H54 (cell line): ENCODE results near the gene NBL1.
"Not testable (repeated sequence)": the region's sequence is repeated elsewhere in the genome, so short reads cannot be mapped to it uniquely, and the experiment has no call there.

ENCODE experiments used
- DNase-seq: peaks from one replicate; pipeline ENCODE4 v3.0.0; 2011; ENCODE audit warnings: low spot score, mixed read lengths; ENCODE audit not compliant: insufficient read length
- FAIRE-seq: peaks from 3 replicates; lab custom pipeline; 2011; peaks lifted over from hg19 to GRCh38; lab: Jason Lieb, UNC
- POLR2A ChIP-seq: IDR thresholded peaks from 2 replicates; pipeline ENCODE4 v1.6.1; 2011; ENCODE audit warnings: low read depth, mild to moderate bottlenecking, low read length

The NBL1 gene

DNA sequence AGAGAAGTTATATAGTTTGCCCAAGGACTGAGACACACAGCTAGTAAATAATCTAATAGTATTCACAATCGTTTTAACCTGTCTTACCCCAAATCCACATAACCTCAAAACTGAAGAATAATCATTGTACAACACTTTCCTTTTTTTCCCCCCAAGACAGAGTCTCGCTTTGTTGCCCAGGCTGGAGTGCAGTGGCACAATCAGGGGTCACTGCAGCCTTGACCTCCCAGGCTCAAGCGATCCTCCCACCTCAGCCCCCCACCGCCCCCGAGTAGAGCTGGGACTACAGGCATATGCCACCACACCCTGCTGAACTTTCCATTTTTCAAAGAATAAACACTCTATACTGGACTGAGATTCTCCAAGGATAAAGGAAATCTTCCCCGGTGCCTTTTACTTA lies 28.7 kb upstream of the NBL1 start:
- FAIRE-seq (no peak), DNase-seq (no peak)
- no peak for TF ChIP-seq POLR2A

- TF ChIP-seq POLR2A: no peak
- DNase-seq (no peak), FAIRE-seq (no peak)
Observed at GRCh38 chr1:19616489-19616888, 27.6 kb upstream of the NBL1 start.

DNA sequence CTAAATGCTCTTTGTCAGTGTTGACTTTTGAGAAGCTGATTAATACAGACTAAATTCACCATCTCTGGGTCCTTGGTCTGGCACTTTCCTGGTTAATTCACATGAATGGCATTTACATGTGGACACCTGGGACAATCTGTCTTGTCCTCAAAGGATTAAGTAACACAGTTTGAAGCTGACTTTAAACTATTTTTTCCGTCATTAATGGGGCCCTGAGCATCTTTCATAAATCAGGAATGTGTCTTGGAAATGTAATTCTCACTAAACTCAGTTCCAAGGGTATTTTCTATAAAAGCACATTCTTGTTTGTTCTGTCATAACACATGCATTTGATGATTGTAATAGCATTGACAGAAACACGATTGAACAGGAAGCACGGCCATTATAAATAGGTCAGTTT lies 26.7 kb upstream of the NBL1 start:
- FAIRE-seq (no peak), DNase-seq (no peak)
- no peak for TF ChIP-seq POLR2A

GRCh38 chr1:19618428-19618827 lies 25.7 kb upstream of the NBL1 start:
- FAIRE-seq: no peak
- TF ChIP-seq POLR2A: no peak
- no peak for DNase-seq

GRCh38 chr1:19619697-19620384 lies 24.3 kb upstream of the NBL1 start:
- FAIRE-seq: no peak
- no peak for TF ChIP-seq POLR2A
- no peak for DNase-seq

DNA sequence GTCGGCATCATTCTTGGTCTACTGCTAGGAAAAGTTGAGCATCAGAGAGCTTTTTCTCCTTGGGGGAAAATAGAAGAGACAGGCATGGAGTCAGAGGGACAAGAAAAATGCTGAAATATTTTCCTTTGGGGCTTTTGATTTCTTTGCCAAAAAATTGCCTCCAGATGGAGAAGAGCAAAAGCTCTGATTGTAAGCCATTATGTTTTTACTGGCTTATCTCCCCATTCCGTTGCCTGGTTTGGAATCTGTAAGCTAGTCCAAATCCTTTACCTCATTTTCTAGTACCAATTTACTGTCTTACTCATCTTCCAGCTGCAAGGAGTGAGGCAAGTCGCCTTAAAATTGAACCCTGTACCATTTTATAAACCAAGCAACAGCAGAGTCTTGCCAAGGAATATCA lies 23.3 kb upstream of the NBL1 start:
- TF ChIP-seq POLR2A: no peak
- DNase-seq (no peak), FAIRE-seq (no peak)

DNA sequence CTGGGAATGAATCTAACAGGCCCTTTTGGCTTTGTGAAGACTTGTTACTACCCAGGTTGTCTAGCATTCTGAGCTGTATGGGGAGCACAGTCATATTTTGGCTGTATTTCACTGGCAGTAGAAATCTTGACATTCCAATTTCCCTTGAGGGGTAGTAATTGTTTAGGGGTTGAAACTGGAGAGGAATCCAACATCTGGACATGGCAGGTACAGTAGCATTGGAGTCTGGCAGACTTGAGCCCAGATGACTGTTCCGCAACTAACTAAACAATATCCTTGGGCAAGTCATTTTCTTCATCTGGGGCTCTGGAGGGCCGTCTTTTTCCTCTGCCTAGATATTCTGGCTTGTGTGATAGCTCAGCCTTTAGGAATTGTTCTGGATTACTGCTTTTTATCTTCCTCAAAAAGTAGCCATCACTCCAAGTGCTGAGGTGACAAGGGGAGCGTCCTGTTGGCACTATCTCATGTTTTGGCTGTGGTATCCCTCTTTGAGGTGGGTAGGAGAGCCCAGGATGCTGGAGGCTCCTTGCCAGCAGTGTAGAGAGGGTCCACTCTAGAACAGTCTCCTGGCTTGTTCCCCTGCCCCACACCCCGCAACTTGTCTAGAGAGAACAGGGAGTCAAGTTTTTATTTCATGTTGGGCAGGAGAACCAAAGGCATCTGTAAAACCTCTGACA lies 22.7 kb upstream of the NBL1 start:
- no peak for DNase-seq
- TF ChIP-seq POLR2A: no peak
- no peak for FAIRE-seq

DNA sequence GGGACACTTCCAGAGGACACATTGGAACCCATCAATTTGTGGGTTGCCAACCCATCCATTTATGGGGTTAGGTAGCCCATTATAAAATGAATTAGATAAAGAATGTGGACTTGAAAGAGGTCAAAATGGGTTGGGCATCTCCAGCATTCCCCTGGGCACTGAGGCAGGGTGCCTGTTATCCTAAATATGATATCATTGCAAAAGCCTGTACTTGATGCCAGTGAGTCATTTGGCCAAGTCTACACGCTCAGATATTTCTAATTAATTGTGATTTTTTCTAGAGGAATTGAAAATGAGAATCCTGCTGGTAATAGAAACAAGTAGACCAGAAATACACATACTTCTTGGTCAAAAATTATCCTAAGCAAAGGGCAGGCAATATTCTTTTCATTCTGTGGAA lies 21.9 kb upstream of the NBL1 start:
- TF ChIP-seq POLR2A: no peak
- FAIRE-seq: no peak
- DNase-seq: no peak

DNA sequence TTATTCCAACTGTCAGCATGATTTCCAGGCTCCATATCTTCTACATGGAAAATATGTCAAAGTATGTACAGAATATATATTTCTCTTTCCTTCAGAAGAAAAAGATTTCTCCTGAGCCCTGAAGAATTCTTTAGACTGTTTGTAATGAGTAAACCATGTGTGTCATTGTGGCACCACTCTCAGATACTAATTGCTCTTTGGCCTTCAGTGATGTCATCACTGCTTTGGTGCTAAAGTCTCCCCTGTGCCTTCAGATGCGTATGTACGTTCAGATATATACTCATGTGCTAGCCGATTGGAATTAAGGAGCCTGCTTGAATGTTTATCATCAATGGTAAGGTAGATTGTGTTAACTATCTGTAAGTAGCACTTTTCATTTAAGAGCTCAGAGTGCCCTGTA lies 20.6 kb upstream of the NBL1 start:
- DNase-seq (no peak), FAIRE-seq (no peak)
- no peak for TF ChIP-seq POLR2A

GRCh38 chr1:19625291-19625937 lies 18.7 kb upstream of the NBL1 start:
- no peak for FAIRE-seq
- DNase-seq: no peak
- TF ChIP-seq POLR2A: no peak

DNA sequence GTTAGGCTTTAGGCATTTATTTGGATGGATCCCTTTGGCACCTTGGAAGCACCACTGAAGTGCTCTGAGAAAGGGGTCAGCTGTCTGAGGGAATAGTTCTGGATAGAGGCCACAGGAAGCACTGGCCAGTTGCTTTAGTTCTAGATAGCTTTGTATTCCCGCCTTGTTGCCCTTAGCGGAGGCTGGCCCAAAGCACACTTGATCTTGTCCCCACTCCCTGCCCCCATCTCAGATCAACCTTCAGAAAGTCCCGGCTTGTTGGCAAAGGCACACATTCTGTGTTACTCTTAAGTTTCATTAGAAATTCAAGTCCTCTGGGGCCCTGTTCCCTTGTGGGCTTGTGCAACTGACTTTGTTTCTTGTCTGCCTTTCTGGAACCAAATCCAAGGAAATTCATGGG lies 15.2 kb upstream of the NBL1 start:
- DNase-seq (no peak), FAIRE-seq (no peak)
- no peak for TF ChIP-seq POLR2A

DNA sequence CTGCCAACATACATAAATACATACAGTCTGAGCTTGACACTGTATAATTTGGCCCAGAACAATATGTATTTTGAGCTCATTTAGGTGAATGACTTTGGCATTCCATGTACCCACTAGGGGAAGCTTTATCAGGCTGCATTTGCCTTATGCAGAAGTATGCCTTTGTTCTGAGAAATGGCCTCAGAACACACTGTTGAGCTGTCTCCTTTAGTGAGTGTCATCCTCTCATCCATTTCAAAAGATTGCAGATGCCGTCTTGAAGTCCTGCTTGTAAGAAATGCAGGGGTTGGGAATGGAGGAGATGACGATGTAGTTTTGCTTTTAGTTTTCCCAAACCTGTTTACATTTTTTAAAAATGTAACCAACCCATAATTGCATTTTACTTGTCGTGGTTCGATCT lies 14.8 kb upstream of the NBL1 start:
- DNase-seq (no peak), FAIRE-seq (no peak)
- TF ChIP-seq POLR2A: no peak

- not testable (repeated sequence) for FAIRE-seq, DNase-seq
Observed at GRCh38 chr1:19630192-19630591, 13.9 kb upstream of the NBL1 start.

GRCh38 chr1:19630720-19631395 lies 13.3 kb upstream of the NBL1 start:
- DNase-seq: no peak
- no peak for TF ChIP-seq POLR2A
- no peak for FAIRE-seq
